Endothelial cell (in vitro differentiated cells): ENCODE data around the gene LIFR. TPM values are rescaled to one million over a fixed set of nuclear protein-coding genes. Genes with fewer than 3 reads are reported as not detected.
"Not testable (repeated sequence)": the region's sequence is repeated elsewhere in the genome, so short reads cannot be mapped to it uniquely, and the experiment has no call there.

Experiments used
- DNase-seq: peaks from one replicate; pipeline ENCODE4 v3.0.0; 2021; ENCODE audit warnings: low spot score
- H3K27ac Mint-ChIP-seq: one replicate; pipeline ENCODE4 v1.8.0; 2021; ENCODE audit warnings: mixed read lengths, inconsistent platforms; ENCODE audit not compliant: unreplicated experiment
- H3K27me3 Mint-ChIP-seq: one replicate; pipeline ENCODE4 v1.8.0; 2021; ENCODE audit warnings: mild to moderate bottlenecking, moderate library complexity, mixed read lengths, inconsistent platforms; ENCODE audit not compliant: unreplicated experiment
- H3K36me3 Mint-ChIP-seq: one replicate; pipeline ENCODE4 v1.8.0; 2021; ENCODE audit warnings: mild to moderate bottlenecking, low read depth, mixed read lengths, inconsistent platforms; ENCODE audit not compliant: unreplicated experiment
- H3K4me1 Mint-ChIP-seq: one replicate; pipeline ENCODE4 v1.8.0; 2021; ENCODE audit warnings: mild to moderate bottlenecking, mixed read lengths, inconsistent platforms; ENCODE audit not compliant: unreplicated experiment
- H3K4me3 Mint-ChIP-seq: one replicate; pipeline ENCODE4 v1.8.0; 2021; ENCODE audit warnings: mild to moderate bottlenecking, mixed read lengths, inconsistent platforms; ENCODE audit not compliant: unreplicated experiment
- H3K9me3 Mint-ChIP-seq: one replicate; pipeline ENCODE4 v1.8.0; 2021; ENCODE audit warnings: mixed read lengths, inconsistent platforms; ENCODE audit not compliant: unreplicated experiment
- total RNA-seq: library from RNA; stranded (reverse); fragmentation: NEBNext Ultra II Directional; extraction: Animal tissue kit (Norgen Biotek cat#: 25700); gene quantifications from one replicate; pipeline ENCODE4 v1.2.1, GENCODE V29; 2021; ENCODE audit not compliant: unreplicated experiment
- TF ChIP-seq, protein P1 (sequence below): fragments of 200-600 bp; sonication (generic); IDR thresholded peaks from one replicate; pipeline ENCODE4 v1.5.0; 2021; ENCODE audit warnings: antibody characterized with exemption; ENCODE audit not compliant: unreplicated experiment

Gene LIFR
- total RNA-seq, 1 donor from 2014 or later, result 96.0 TPM

DNA sequence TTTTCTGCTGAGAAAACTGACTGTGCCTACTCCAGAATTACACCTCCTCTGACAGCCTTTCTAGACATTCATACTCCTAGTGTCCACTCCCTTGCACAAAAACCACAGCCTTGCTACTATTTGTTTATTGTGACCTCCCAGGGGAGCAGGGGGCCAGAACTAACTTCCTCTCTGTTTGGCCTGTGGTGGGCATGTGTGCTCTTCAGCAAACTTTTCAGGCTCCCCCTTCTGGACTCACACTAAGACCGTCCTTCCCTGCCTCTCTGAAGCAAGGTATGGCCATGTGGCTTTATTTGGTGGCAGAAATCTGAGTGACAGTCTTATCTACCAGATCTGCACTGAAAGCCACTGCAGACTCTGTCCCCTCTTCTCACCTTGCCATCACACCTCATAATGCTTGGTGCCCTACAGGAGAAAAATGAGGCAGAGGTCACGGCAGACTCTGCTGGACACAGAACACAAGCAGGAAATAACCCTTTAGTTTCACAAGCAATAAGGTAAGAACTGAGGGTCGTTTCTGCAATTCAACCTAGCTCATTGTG, 28.2 kb downstream of the LIFR start:
- Mint-ChIP-seq H3K27ac (no peak overlapping the region), H3K4me1 (peaks cover 15% of the 10 kb centered on the region), H3K9me3 (no peaks in the 10 kb centered on the region), H3K4me3 (no peak overlapping the region), H3K36me3 (peaks cover 27% of the 10 kb centered on the region), H3K27me3 (peaks cover 3% of the 10 kb centered on the region)
- no peak for DNase-seq
- TF ChIP-seq, protein P1, sequence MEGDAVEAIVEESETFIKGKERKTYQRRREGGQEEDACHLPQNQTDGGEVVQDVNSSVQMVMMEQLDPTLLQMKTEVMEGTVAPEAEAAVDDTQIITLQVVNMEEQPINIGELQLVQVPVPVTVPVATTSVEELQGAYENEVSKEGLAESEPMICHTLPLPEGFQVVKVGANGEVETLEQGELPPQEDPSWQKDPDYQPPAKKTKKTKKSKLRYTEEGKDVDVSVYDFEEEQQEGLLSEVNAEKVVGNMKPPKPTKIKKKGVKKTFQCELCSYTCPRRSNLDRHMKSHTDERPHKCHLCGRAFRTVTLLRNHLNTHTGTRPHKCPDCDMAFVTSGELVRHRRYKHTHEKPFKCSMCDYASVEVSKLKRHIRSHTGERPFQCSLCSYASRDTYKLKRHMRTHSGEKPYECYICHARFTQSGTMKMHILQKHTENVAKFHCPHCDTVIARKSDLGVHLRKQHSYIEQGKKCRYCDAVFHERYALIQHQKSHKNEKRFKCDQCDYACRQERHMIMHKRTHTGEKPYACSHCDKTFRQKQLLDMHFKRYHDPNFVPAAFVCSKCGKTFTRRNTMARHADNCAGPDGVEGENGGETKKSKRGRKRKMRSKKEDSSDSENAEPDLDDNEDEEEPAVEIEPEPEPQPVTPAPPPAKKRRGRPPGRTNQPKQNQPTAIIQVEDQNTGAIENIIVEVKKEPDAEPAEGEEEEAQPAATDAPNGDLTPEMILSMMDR, result no peak

DNA sequence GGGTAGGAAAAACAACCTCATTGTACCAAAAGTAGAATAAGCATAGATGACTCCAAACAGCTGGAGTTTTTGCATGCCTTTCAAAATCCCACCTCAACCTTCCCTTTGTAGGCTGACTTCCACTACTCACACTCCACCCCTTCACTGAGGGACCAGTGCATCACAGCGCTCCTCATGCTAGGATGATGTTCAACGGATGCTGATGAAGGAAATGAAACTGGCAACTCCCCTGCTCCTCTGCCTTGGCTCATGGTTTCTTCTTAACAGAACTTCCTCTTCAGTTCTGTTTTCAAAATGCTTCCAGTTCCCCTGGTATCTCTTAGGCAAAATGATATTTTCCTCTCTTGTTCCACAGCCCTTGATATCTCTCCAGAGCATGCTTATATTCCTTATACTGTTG, 29.0 kb downstream of the LIFR start:
- no peak overlapping the region for H3K4me3 Mint-ChIP-seq
- H3K27ac Mint-ChIP-seq, result no peak overlapping the region
- TF ChIP-seq, protein P1, result no peak
- no peaks in the 10 kb centered on the region for H3K9me3 Mint-ChIP-seq
- no peak for DNase-seq
- peaks cover 15% of the 10 kb centered on the region for H3K4me1 Mint-ChIP-seq
- peaks cover 3% of the 10 kb centered on the region for H3K27me3 Mint-ChIP-seq
- peaks cover 30% of the 10 kb centered on the region for H3K36me3 Mint-ChIP-seq

DNA sequence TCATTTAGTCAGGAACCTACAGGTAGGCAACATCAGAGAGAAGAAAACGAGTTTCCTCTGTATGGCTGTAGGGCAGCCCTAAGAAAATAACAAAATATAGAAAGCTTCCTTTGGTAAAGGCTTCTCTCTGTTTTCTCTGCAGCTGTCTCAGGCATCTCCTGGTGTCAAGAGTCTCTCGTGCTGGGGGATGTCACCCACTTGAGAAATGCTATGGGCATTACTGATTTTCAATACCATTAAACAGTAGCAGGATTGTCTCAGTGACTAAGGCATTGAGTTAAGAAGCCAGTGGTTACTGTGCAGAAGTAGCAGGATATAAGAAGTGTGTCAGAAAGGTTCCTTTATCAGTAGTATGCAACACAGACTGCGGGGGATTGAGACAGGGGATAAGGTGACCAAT, 32.4 kb downstream of the LIFR start:
- Mint-ChIP-seq H3K36me3 (peaks cover 49% of the 10 kb centered on the region), H3K27ac (no peak overlapping the region)

DNA sequence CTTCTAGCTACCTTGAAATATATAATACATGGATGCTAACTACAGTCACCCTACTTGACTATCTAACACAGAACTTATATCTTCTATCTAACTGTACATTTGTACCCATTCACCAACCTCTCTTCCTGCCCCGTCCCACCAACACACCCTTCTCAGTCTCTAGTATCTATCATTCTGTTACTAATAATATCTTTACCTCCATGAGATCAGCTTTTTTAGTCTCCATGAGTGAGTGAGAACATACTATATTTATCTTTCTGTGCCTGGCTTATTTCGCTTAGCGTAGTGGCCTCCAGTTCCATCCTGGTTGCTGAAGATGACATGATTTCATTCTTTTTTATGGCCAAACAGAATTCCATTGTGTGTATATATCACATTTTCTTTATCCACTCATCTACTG, 37.0 kb downstream of the LIFR start:
- H3K4me3 Mint-ChIP-seq, result no peak overlapping the region
- DNase-seq, result no peak
- no peaks in the 10 kb centered on the region for H3K9me3 Mint-ChIP-seq
- H3K4me1 Mint-ChIP-seq, result peaks cover 4% of the 10 kb centered on the region
- TF ChIP-seq, protein P1, result no peak
- peaks cover 7% of the 10 kb centered on the region for H3K27me3 Mint-ChIP-seq
- peaks cover 37% of the 10 kb centered on the region for H3K36me3 Mint-ChIP-seq
- H3K27ac Mint-ChIP-seq, result no peak overlapping the region

More for the DNA sequence above, 32.4 kb downstream of the LIFR start:
- DNase-seq, result no peak
- H3K9me3 Mint-ChIP-seq, result no peaks in the 10 kb centered on the region
- TF ChIP-seq, protein P1, result no peak
- H3K4me1 Mint-ChIP-seq, result peaks cover 12% of the 10 kb centered on the region
- H3K27me3 Mint-ChIP-seq, result peaks cover 6% of the 10 kb centered on the region
- H3K4me3 Mint-ChIP-seq, result no peak overlapping the region

DNA sequence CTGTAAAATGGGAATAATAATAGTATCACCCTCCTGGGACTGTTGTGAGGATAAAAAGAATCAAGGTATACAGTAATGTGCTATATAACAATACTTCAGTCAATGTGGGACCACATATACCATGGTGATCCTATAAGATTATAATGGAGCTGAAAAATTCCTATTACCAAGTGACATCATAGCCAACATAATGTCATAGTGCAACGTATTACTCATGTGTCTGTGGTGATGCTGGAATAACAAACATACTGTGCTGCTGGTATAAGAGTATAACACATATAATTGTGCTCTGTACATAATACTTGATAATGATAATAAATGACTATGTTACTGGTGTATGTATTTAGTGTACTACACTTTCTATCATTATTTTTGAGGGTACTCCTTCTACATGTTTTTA, 38.1 kb downstream of the LIFR start:
- H3K9me3 Mint-ChIP-seq, result no peaks in the 10 kb centered on the region
- H3K36me3 Mint-ChIP-seq, result peaks cover 37% of the 10 kb centered on the region
- H3K27ac Mint-ChIP-seq, result no peak overlapping the region
- TF ChIP-seq, protein P1, result no peak
- H3K4me3 Mint-ChIP-seq, result no peak overlapping the region
- no peak for DNase-seq
- peaks cover 8% of the 10 kb centered on the region for H3K27me3 Mint-ChIP-seq
- peaks cover 4% of the 10 kb centered on the region for H3K4me1 Mint-ChIP-seq

DNA sequence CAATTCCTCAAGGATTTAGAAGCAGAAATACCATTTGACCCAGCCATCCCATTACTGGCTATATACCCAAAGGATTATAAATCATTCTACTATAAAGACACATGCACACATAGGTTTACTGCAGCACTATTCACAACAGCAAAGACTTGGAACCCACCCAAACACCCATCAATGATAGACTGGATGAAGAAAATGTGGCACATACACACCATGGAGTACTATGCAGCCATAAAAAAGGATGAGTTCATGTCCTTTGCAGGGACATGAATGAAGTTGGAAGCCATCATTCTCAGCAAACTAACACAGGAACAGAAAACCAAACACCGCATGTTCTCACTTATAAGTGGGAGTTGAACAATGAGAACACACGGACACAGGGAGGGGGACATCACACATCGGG, 39.8 kb downstream of the LIFR start:
- not testable (repeated sequence) for DNase-seq, H3K4me1 Mint-ChIP-seq, H3K4me3 Mint-ChIP-seq, H3K27me3 Mint-ChIP-seq, H3K9me3 Mint-ChIP-seq
- Mint-ChIP-seq H3K27ac (peak overlapping the region; percentile 68), H3K36me3 (peaks cover 28% of the 10 kb centered on the region)
